ENCODE data around the gene ARL6IP1.
A peak's percentile ranks its signal among the peaks of the same experiment; 100 is the strongest.

DNA sequence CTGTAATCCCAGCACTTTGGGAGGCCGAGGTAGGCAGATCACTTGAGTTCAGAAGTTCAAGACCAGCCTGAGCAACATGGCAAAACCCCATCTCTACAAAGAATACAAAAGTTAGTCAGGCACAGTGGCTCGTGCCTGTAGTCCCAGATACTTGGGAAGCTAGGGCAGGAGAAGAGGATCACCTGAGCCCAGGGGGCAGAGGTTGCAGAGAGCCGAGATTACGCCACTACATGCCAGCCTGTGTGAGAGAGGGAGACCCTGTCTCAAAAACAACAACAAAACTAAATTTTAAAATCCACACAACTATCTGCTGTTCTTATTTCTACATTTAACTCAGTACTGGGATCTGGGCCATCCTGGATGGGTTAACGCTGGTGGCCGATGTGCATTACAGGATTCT is 41.2 kb upstream of the ARL6IP1 start:
- TF ChIP-seq, protein P1, sequence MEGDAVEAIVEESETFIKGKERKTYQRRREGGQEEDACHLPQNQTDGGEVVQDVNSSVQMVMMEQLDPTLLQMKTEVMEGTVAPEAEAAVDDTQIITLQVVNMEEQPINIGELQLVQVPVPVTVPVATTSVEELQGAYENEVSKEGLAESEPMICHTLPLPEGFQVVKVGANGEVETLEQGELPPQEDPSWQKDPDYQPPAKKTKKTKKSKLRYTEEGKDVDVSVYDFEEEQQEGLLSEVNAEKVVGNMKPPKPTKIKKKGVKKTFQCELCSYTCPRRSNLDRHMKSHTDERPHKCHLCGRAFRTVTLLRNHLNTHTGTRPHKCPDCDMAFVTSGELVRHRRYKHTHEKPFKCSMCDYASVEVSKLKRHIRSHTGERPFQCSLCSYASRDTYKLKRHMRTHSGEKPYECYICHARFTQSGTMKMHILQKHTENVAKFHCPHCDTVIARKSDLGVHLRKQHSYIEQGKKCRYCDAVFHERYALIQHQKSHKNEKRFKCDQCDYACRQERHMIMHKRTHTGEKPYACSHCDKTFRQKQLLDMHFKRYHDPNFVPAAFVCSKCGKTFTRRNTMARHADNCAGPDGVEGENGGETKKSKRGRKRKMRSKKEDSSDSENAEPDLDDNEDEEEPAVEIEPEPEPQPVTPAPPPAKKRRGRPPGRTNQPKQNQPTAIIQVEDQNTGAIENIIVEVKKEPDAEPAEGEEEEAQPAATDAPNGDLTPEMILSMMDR (IDR thresholded peaks at IDR 0.05; ENCODE audit: low read depth, low read length, missing input control) = no peak
- TF ChIP-seq, protein P2, sequence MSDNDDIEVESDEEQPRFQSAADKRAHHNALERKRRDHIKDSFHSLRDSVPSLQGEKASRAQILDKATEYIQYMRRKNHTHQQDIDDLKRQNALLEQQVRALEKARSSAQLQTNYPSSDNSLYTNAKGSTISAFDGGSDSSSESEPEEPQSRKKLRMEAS (IDR thresholded peaks at IDR 0.05) = no peak
- TF ChIP-seq YY1 (IDR thresholded peaks at IDR 0.05) = peak; percentile 11
- TF ChIP-seq REST (IDR thresholded peaks at IDR 0.05) = no peak
- TF ChIP-seq HNF4A (conservative IDR thresholded peaks at IDR 0.05) = peak; percentile 68

Measured in liver (tissue), 3 donors.